Endodermal cell (in vitro differentiated cells): ENCODE results near the gene ADAMTS6. TPM values are rescaled to one million over a fixed set of nuclear protein-coding genes. Genes with fewer than 3 reads are reported as not detected.

Source experiments
- DNase-seq: peaks from one replicate; pipeline ENCODE4 v3.0.0-alpha.2; 2017
- H3K27ac ChIP-seq: 2 replicates; pipeline ENCODE4 v1.5.1; 2013; ENCODE audit warnings: mild to moderate bottlenecking, low read depth, low read length, moderate library complexity
- H3K27me3 ChIP-seq: 2 replicates; pipeline ENCODE4 v1.6.1; 2013; ENCODE audit warnings: mild to moderate bottlenecking, low read length, moderate library complexity; ENCODE audit not compliant: insufficient read depth, control insufficient read depth, poor library complexity, severe bottlenecking
- H3K36me3 ChIP-seq: 2 replicates; pipeline ENCODE4 v1.7.0; 2013; ENCODE audit warnings: mild to moderate bottlenecking, low read length, moderate library complexity; ENCODE audit not compliant: control insufficient read depth, insufficient read depth
- H3K4me1 ChIP-seq: one replicate; pipeline ENCODE4 v1.7.0; 2013; ENCODE audit warnings: low read length; ENCODE audit not compliant: control insufficient read depth, insufficient read depth
- H3K4me3 ChIP-seq: 2 replicates; pipeline ENCODE4 v1.5.1; 2013; ENCODE audit warnings: mild to moderate bottlenecking, low read length, moderate library complexity
- H3K9ac ChIP-seq: 2 replicates; pipeline ENCODE4 v1.6.1; 2013; ENCODE audit warnings: mild to moderate bottlenecking, low read length, moderate library complexity; ENCODE audit not compliant: poor library complexity, severe bottlenecking; ENCODE audit errors: extremely low read depth
- H3K9me3 ChIP-seq: 2 replicates; pipeline ENCODE4 v1.6.1; 2013; ENCODE audit warnings: mild to moderate bottlenecking, low read length, moderate library complexity; ENCODE audit not compliant: control insufficient read depth
- H3K27ac Mint-ChIP-seq: 2 replicates; pipeline ENCODE4 v1.8.0; 2020; ENCODE audit warnings: mixed read lengths
- H3K27me3 Mint-ChIP-seq: 2 replicates; pipeline ENCODE4 v1.8.0; 2021; ENCODE audit warnings: mild to moderate bottlenecking, mixed read lengths; ENCODE audit not compliant: insufficient read depth
- H3K36me3 Mint-ChIP-seq: 2 replicates; pipeline ENCODE4 v1.8.0; 2020; ENCODE audit warnings: low read depth, mixed read lengths
- H3K4me1 Mint-ChIP-seq: 2 replicates; pipeline ENCODE4 v1.8.0; 2020; ENCODE audit warnings: mixed read lengths
- H3K4me3 Mint-ChIP-seq: 2 replicates; pipeline ENCODE4 v1.8.0; 2020; ENCODE audit warnings: mild to moderate bottlenecking, moderate library complexity, mixed read lengths
- H3K9me3 Mint-ChIP-seq: 2 replicates; pipeline ENCODE4 v1.8.0; 2020; ENCODE audit warnings: mild to moderate bottlenecking, mixed read lengths
- CTCF ChIP-seq: fragments of 200-600 bp; sonication (generic); conservative IDR thresholded peaks from 2 replicates; pipeline ENCODE4 v1.5.0; 2021; ENCODE audit warnings: antibody characterized with exemption, mild to moderate bottlenecking
- WGBS, 2 experiments: methylation state at CpG; one replicate each; pipeline versions ENCODE4 v1.1.5 to v1.1.7; 2013; ENCODE audit warnings: missing lambda C conversion rate in 2 of 2, mixed read lengths in 1 of 2; ENCODE audit not compliant: insufficient coverage in 1 of 2, insufficient read length in 1 of 2; 5-methylcytosine and 5-hydroxymethylcytosine counted together
- total RNA-seq, 2 donors: library from RNA; stranded (reverse); fragmentation: NEBNext Ultra II Directional in 1 of 2; extraction: Animal tissue kit (Norgen Biotek cat#: 25700) in 1 of 2; gene quantifications; 2 replicates in 1 of 2; 3 replicates in 1 of 2; pipeline ENCODE4 v1.2.1, GENCODE V29; 2021

ADAMTS6 gene
- total RNA-seq, 2 donors from 2014 or later: 2.8 to 4.3 TPM

- no peaks in the 10 kb centered on the region for H3K27me3 Mint-ChIP-seq
These were observed 361.3 kb downstream of the ADAMTS6 start for GRCh38 chr5:65120371-65120967.

GRCh38 chr5:65117525-65117924 is 364.2 kb downstream of the ADAMTS6 start:
- 43 to 66% methylated on average over 1 to 2 of the region's 2 CpGs for WGBS, 2 experiments
- Histone ChIP-seq H3K4me1 (no peaks in the 10 kb centered on the region), H3K27ac (no peak overlapping the region), H3K9me3 (peaks cover 24% of the 10 kb centered on the region), H3K9ac (no peak overlapping the region), H3K36me3 (no peaks in the 10 kb centered on the region), H3K27me3 (no peaks in the 10 kb centered on the region), H3K4me3 (no peak overlapping the region)
- Mint-ChIP-seq H3K4me1 (peaks cover 9% of the 10 kb centered on the region), H3K27me3 (no peaks in the 10 kb centered on the region), H3K9me3 (peaks cover 16% of the 10 kb centered on the region), H3K27ac (no peak overlapping the region), H3K4me3 (no peak overlapping the region), H3K36me3 (no peaks in the 10 kb centered on the region)
- TF ChIP-seq CTCF: no peak
- DNase-seq: no peak

More at GRCh38 chr5:65120371-65120967, 361.3 kb downstream of the ADAMTS6 start:
- H3K4me3 ChIP-seq: no peak overlapping the region
- Mint-ChIP-seq H3K4me3 (no peak overlapping the region), H3K36me3 (no peaks in the 10 kb centered on the region), H3K27ac (no peak overlapping the region), H3K9me3 (peaks cover 16% of the 10 kb centered on the region), H3K4me1 (peaks cover 9% of the 10 kb centered on the region)
- no peak overlapping the region for H3K9ac ChIP-seq
- peaks cover 24% of the 10 kb centered on the region for H3K9me3 ChIP-seq
- WGBS, 2 experiments: 86 to 89% methylated on average over 1 to 2 of the region's 2 CpGs
- no peak overlapping the region for H3K27ac ChIP-seq
- DNase-seq: no peak
- no peaks in the 10 kb centered on the region for H3K4me1 ChIP-seq
- no peak for TF ChIP-seq CTCF
- H3K36me3 ChIP-seq: no peaks in the 10 kb centered on the region
- no peaks in the 10 kb centered on the region for H3K27me3 ChIP-seq

GRCh38 chr5:65113771-65114170 is 367.9 kb downstream of the ADAMTS6 start:
- DNase-seq: no peak
- Mint-ChIP-seq H3K36me3 (no peaks in the 10 kb centered on the region), H3K27ac (no peak overlapping the region), H3K27me3 (no peaks in the 10 kb centered on the region), H3K4me1 (peaks cover 4% of the 10 kb centered on the region), H3K9me3 (peaks cover 24% of the 10 kb centered on the region), H3K4me3 (no peak overlapping the region)
- H3K9ac ChIP-seq: no peak overlapping the region
- no peaks in the 10 kb centered on the region for H3K36me3 ChIP-seq
- H3K4me1 ChIP-seq: no peaks in the 10 kb centered on the region
- TF ChIP-seq CTCF: no peak
- H3K4me3 ChIP-seq: no peak overlapping the region
- no peak overlapping the region for H3K27ac ChIP-seq
- H3K27me3 ChIP-seq: no peaks in the 10 kb centered on the region
- 96% methylated on average over 2 of the region's 2 CpGs; no CpG with 5 or more reads in 1 of the 2 experiments for WGBS, 2 experiments
- H3K9me3 ChIP-seq: peaks cover 29% of the 10 kb centered on the region
